HepG2 (cell line): Measurements from ENCODE around the gene CDH19. TPM values are rescaled to one million over a fixed set of nuclear protein-coding genes. Genes with fewer than 3 reads are reported as not detected.

Experiments
- ATAC-seq: fragments of 200-7000 bp; cut with Tn5 transposase; 3 replicates; pipeline ENCODE4 v1.9.1; 2020; ENCODE audit warnings: mild to moderate bottlenecking, moderate library complexity
- BruUV-seq: library from RNA; stranded (reverse); fragments of 400-500 nt; replicated peaks from 2 replicates; lab custom pipeline; 2021; lab: Mats Ljungman, UMichigan
- CTCF ChIA-PET: fragments of 300-600 bp; formaldehyde crosslinking; extraction: SDS; loops from one replicate; lab custom pipeline; 2021; ENCODE audit warnings: low total read pairs, inconsistent platforms, low intra/inter-chr PET ratio; lab: Yijun Ruan, JAX
- POLR2A ChIA-PET: fragments of 350-600 bp; sonication (Branson Sonifier 250); formaldehyde crosslinking; loops from one replicate; lab custom pipeline; 2020; ENCODE audit warnings: antibody characterized with exemption, inconsistent platforms; lab: Yijun Ruan, JAX
- DNase-seq: peaks from one replicate; pipeline ENCODE4 v3.0.0-alpha.2; 2015; ENCODE audit warnings: low spot score
- FAIRE-seq: peaks from 3 replicates; lab custom pipeline; 2011; peaks lifted over from hg19 to GRCh38; lab: Jason Lieb, UNC
- H2AFZ ChIP-seq: one replicate; pipeline ENCODE4 v1.6.1; 2011; ENCODE audit warnings: low read length, inconsistent platforms
- H3K27ac ChIP-seq: fragments of 300-600 bp; 3 replicates; pipeline ENCODE4 v1.8.0; 2011; ENCODE audit warnings: mixed run types, mild to moderate bottlenecking, mixed read lengths, low read length, inconsistent platforms; ENCODE audit not compliant: insufficient read depth; ENCODE audit errors: extremely low read length
- H3K27me3 ChIP-seq, 2 experiments: fragments of 200-600 bp in 1 of 2; 2 replicates in 1 of 2; 3 replicates in 1 of 2; pipeline versions ENCODE4 v1.6.0 to v1.8.0; 2011; ENCODE audit warnings: low read length in 2 of 2, mild to moderate bottlenecking in 2 of 2, moderate library complexity in 2 of 2, inconsistent platforms in 1 of 2; ENCODE audit not compliant: insufficient read depth in 2 of 2, control insufficient read depth in 1 of 2
- H3K36me3 ChIP-seq, 2 experiments: fragments of 200-600 bp in 1 of 2; replicated peaks in 1 of 2; 2 replicates in 1 of 2; 3 replicates in 1 of 2; pipeline versions ENCODE4 v1.5.1 to v1.8.0; 2011; ENCODE audit warnings: low read length in 2 of 2, inconsistent platforms in 1 of 2; ENCODE audit not compliant: insufficient read depth in 2 of 2, control insufficient read depth in 1 of 2
- H3K4me1 ChIP-seq: 2 replicates; pipeline ENCODE4 v1.5.1; 2012; ENCODE audit warnings: low read length, inconsistent platforms; ENCODE audit not compliant: insufficient read depth
- H3K4me2 ChIP-seq: 2 replicates; pipeline ENCODE4 v1.6.0; 2011; ENCODE audit warnings: low read depth, low read length, inconsistent platforms
- H3K4me3 ChIP-seq, 3 experiments: fragments of 200-600 bp in 1 of 3; sonication (generic), shearing (Covaris generic) in 1 of 3; replicated peaks in 1 of 3; 2 replicates each; pipeline ENCODE4 v1.5.1; 2011 to 2016; ENCODE audit warnings: low read length in 3 of 3, inconsistent platforms in 2 of 3, low read depth in 2 of 3, mild to moderate bottlenecking in 2 of 3, control low read depth in 1 of 3, mixed read lengths in 1 of 3; ENCODE audit not compliant: insufficient read depth in 1 of 3
- H3K79me2 ChIP-seq: one replicate; pipeline ENCODE4 v1.6.1; 2011; ENCODE audit warnings: low read length, inconsistent platforms; ENCODE audit not compliant: insufficient read depth
- H3K9ac ChIP-seq: 2 replicates; pipeline ENCODE4 v1.6.0; 2011; ENCODE audit warnings: mild to moderate bottlenecking, low read depth, low read length, inconsistent platforms; ENCODE audit not compliant: insufficient read depth
- H3K9me3 ChIP-seq: 2 replicates; pipeline ENCODE4 v1.5.1; 2012; ENCODE audit warnings: mild to moderate bottlenecking, low read length
- H4K20me1 ChIP-seq: 2 replicates; pipeline ENCODE4 v1.6.0; 2011; ENCODE audit warnings: inconsistent platforms, mild to moderate bottlenecking, low read length, moderate library complexity; ENCODE audit not compliant: insufficient read depth
- CENPX ChIP-seq: sonication (generic); formaldehyde crosslinking; IDR thresholded peaks from 2 replicates; pipeline ENCODE4 v1.9.0; 2021; ENCODE audit warnings: mild to moderate bottlenecking, missing genetic modification reagents, moderate library complexity
- CHD2 ChIP-seq: IDR thresholded peaks from 2 replicates; pipeline ENCODE4 v1.6.1; 2011; ENCODE audit warnings: low read depth, low read length, improper control_type of control experiment
- FOXC1 ChIP-seq: sonication (generic); formaldehyde crosslinking; IDR thresholded peaks from 2 replicates; pipeline ENCODE4 v1.8.0; 2022; ENCODE audit warnings: mild to moderate bottlenecking, missing genetic modification reagents, borderline replicate concordance
- JUN ChIP-seq: sonication (generic); formaldehyde crosslinking; IDR thresholded peaks from 2 replicates; pipeline ENCODE4 v1.4.0; 2020; ENCODE audit warnings: mild to moderate bottlenecking, missing genetic modification reagents
- MED1 ChIP-seq: sonication (generic); formaldehyde crosslinking; IDR thresholded peaks from 2 replicates; pipeline ENCODE4 v1.4.0; 2020; ENCODE audit warnings: missing genetic modification reagents
- MXD3 ChIP-seq: IDR thresholded peaks from 2 replicates; pipeline ENCODE4 v1.6.1; 2016; ENCODE audit warnings: mild to moderate bottlenecking, missing biosample characterization, missing genetic modification reagents
- NFYB ChIP-seq: sonication (generic); formaldehyde crosslinking; IDR thresholded peaks from 2 replicates; pipeline ENCODE4 v1.4.0; 2020; ENCODE audit warnings: missing genetic modification reagents
- NR2F6 ChIP-seq, 2 experiments: IDR thresholded peaks; 2 replicates each; pipeline ENCODE4 v1.6.1; 2016; ENCODE audit warnings: antibody characterized with exemption in 1 of 2, mild to moderate bottlenecking in 1 of 2
- PAF1 ChIP-seq: IDR thresholded peaks from 2 replicates; pipeline ENCODE4 v1.6.1; 2016; ENCODE audit warnings: missing genetic modification reagents, missing compliant biosample characterization
- RBFOX2 ChIP-seq: fragments of 200-400 bp; formaldehyde crosslinking; IDR thresholded peaks from 2 replicates; pipeline ENCODE4 v1.6.1; 2017; ENCODE audit warnings: low read depth, mild to moderate bottlenecking, low read length
- U2AF1 ChIP-seq: fragments of 200-400 bp; formaldehyde crosslinking; optimal IDR thresholded peaks from 2 replicates; pipeline ENCODE3; 2017; ENCODE audit warnings: mild to moderate bottlenecking, low read depth, low read length
- ZNF292 ChIP-seq: sonication (generic); formaldehyde crosslinking; IDR thresholded peaks from 2 replicates; pipeline ENCODE4 v1.8.1; 2022; ENCODE audit warnings: mild to moderate bottlenecking, low read depth, missing genetic modification reagents, borderline replicate concordance
- WGBS: methylation state at CpG from one replicate; pipeline ENCODE4 v1.1.6; 2017; ENCODE audit warnings: low lambda C conversion rate; 5-methylcytosine and 5-hydroxymethylcytosine counted together
- in situ Hi-C: cut with HindIII; loops from 2 replicates; pipeline ENCODE4 v1.10.0; 2017; ENCODE audit warnings: low pct_unique_long_range_greater_than_20kb; ENCODE audit not compliant: extremely low pct_ligation_motif_present
- intact Hi-C: fragments of 100-400 bp; cut with micrococcal nuclease; formaldehyde crosslinking; loops from one replicate; pipeline ENCODE4 v1.10.0; 2022; ENCODE audit not compliant: unreplicated experiment
- polyA plus RNA-seq, 8 experiments: library from polyadenylated mRNA; depleted of rRNA in 3 of 8; stranded (reverse) in 7 of 8; unstranded in 1 of 8; fragments of >200 nt; fragmentation: Illumina TruSeq in 4 of 8; extraction: Trizol in 4 of 8; gene quantifications; 2 replicates each; pipeline versions ENCODE4 v1.2.1 to v1.2.3, GENCODE V29; 2011 to 2016; ENCODE audit warnings: low read depth in 4 of 8, missing spikeins in 1 of 8, mixed read lengths in 1 of 8; ENCODE audit not compliant: insufficient read depth in 1 of 8
- total RNA-seq, 5 experiments: library from RNA; depleted of rRNA; stranded (reverse); fragments of >200 nt; fragmentation: Illumina TruSeq; extraction: Trizol; gene quantifications; 2 replicates each; pipeline ENCODE4 v1.2.3, GENCODE V29; 2016; ENCODE audit warnings: low read depth in 1 of 5
- TF ChIP-seq, protein P1 (sequence below): sonication (generic); formaldehyde crosslinking; IDR thresholded peaks from 2 replicates; pipeline ENCODE4 v1.4.0; 2020; ENCODE audit warnings: missing genetic modification reagents, borderline replicate concordance
- TF ChIP-seq, protein P2 (sequence below): IDR thresholded peaks from 2 replicates; pipeline ENCODE4 v1.6.1; 2016; ENCODE audit warnings: control low read depth

CDH19 gene
- total and polyA plus RNA-seq, 2 of the 13 experiments (the other 11 are each of a cell fraction or from before 2014, with no cell fraction given): not detected

- no peak for ATAC-seq
- in situ Hi-C loops: loop anchor here (10.0 kb wide), 1 partner anchor 763 kb away; no protein-coding TSS in a partner anchor
- POLR2A ChIA-PET: no interaction called here
Measured at GRCh38 chr18:66497351-66497750, 106.5 kb downstream of the CDH19 start.

More at GRCh38 chr18:66497351-66497750, 106.5 kb downstream of the CDH19 start:
- no peaks in the 10 kb centered on the region for H3K9me3 ChIP-seq
- no peak overlapping the region for H3K27ac ChIP-seq
- H3K4me1 ChIP-seq: no peaks in the 10 kb centered on the region
- TF ChIP-seq JUN (CRISPR knock-in tag) (no peak), CHD2 (no peak), RBFOX2 (no peak), ZNF292 (no peak), CENPX (CRISPR knock-in tag) (no peak), U2AF1 (no peak), MED1 (CRISPR knock-in tag) (no peak), NFYB (CRISPR knock-in tag) (no peak), PAF1 (CRISPR knock-in tag) (no peak), FOXC1 (CRISPR knock-in tag) (no peak), MXD3 (CRISPR knock-in tag) (no peak), NR2F6 (IDR thresholded peaks at IDR 0.05) (no peak), NR2F6 (CRISPR knock-in tag; IDR thresholded peaks at IDR 0.05) (no peak)
- TF ChIP-seq, protein P1, sequence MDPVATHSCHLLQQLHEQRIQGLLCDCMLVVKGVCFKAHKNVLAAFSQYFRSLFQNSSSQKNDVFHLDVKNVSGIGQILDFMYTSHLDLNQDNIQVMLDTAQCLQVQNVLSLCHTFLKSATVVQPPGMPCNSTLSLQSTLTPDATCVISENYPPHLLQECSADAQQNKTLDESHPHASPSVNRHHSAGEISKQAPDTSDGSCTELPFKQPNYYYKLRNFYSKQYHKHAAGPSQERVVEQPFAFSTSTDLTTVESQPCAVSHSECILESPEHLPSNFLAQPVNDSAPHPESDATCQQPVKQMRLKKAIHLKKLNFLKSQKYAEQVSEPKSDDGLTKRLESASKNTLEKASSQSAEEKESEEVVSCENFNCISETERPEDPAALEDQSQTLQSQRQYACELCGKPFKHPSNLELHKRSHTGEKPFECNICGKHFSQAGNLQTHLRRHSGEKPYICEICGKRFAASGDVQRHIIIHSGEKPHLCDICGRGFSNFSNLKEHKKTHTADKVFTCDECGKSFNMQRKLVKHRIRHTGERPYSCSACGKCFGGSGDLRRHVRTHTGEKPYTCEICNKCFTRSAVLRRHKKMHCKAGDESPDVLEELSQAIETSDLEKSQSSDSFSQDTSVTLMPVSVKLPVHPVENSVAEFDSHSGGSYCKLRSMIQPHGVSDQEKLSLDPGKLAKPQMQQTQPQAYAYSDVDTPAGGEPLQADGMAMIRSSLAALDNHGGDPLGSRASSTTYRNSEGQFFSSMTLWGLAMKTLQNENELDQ (CRISPR knock-in tag): no peak
- TF ChIP-seq, protein P2, sequence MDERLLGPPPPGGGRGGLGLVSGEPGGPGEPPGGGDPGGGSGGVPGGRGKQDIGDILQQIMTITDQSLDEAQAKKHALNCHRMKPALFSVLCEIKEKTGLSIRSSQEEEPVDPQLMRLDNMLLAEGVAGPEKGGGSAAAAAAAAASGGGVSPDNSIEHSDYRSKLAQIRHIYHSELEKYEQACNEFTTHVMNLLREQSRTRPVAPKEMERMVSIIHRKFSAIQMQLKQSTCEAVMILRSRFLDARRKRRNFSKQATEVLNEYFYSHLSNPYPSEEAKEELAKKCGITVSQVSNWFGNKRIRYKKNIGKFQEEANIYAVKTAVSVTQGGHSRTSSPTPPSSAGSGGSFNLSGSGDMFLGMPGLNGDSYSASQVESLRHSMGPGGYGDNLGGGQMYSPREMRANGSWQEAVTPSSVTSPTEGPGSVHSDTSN: no peak
- no peak overlapping the region for H2AFZ ChIP-seq
- no peaks in the 10 kb centered on the region for H3K79me2 ChIP-seq
- no peak overlapping the region for H3K4me3 ChIP-seq
- H3K9ac ChIP-seq: no peak overlapping the region
- H3K27me3 ChIP-seq: no peaks in the 10 kb centered on the region
- DNase-seq (no peak), FAIRE-seq (no peak)
- no TSS peak for BruUV-seq
- intact Hi-C loops: loop anchor here (5.0 kb wide), 1 partner anchor 515 kb away; no protein-coding TSS in a partner anchor
- no peak overlapping the region for H3K4me2 ChIP-seq
- no peaks in the 10 kb centered on the region for H4K20me1 ChIP-seq
- no peaks in the 10 kb centered on the region for H3K36me3 ChIP-seq
- 0% methylated on average over 6 of the region's 6 CpGs for WGBS
- CTCF ChIA-PET: no interaction called here
